HG03469 (cell line): Measurements from ENCODE around the gene GNPTAB.
"Not testable (repeated sequence)": the region's sequence is repeated elsewhere in the genome, so short reads cannot be mapped to it uniquely, and the experiment has no call there.

Experiments used
- ATAC-seq: cut with Tn5 transposase; IDR thresholded peaks from one replicate; pipeline ENCODE4 v1.9.1; 2021; ENCODE audit warnings: mild to moderate bottlenecking, moderate library complexity, moderate number of reproducible peaks; ENCODE audit not compliant: unreplicated experiment

The GNPTAB gene

GRCh38 chr12:101740980-101741379 is 89.8 kb downstream of the GNPTAB start:
- no peak for ATAC-seq

DNA sequence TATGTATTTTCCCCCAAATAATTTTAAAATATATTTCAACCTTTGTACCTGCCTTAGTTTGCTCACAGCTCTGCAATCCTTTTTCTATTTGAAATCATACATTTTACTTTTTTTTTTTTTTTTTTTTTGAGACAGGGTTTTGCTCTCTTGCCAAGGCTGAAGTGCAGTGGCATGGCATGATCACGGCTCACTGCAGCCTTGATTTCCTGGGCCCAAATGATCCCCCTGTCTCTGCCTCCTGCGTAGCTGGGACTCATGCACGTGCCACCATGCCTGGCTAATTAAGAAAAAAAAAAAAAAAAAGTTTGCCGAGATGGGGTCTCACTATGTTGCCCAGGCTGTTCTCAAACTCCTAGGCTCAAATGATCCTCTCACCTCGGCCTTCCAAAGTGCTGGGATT is 90.2 kb downstream of the GNPTAB start:
- no peak for ATAC-seq

DNA sequence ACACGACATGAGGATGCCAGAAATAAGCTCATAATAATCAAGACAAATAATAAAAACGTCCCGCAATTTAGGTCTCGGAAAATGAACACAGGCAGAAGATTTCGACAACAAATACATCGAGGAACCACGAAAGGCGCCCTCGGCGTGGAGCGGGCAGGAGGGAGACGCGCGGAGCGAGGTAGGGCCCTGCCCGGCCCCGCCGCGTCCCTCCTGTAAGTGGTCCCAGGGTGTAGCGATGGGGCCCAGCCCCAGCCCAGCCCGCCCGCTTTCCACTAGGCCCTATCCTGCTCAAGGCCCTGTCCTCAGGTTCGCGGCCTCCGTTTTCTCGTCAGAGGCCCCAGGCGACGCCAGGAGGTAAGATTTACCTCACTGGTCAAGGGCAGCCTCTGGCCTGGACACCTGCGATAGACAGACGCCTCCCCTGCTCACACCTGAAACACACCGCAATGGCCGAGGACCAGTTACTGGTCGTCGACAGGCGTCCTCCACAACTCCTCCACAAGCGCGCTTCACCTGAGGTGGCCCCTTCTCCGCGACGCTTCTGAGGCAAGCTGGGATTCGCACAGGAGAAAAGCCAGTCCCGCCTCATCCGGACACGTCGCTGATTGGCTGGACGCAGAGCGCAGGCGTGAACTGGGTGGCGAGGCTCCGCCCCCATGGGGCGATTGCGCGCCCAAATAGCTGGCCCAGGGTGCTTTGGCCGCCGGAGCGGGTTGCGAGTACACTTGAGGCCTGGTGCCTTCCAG is 91.7 kb downstream of the GNPTAB start, which contains the start of gene SYCP3:
TSS of gene SYCP3 (minus strand) at position 543 of the 746 bp plus-strand sequence. CDS start 1,527 bp downstream, outside the sequence.
- ATAC-seq, result no peak

- ATAC-seq, result no peak
Observed at GRCh38 chr12:101737476-101737875, 93.3 kb downstream of the GNPTAB start.

- ATAC-seq, result not testable (repeated sequence)
Observed at GRCh38 chr12:101734482-101734881, 96.3 kb downstream of the GNPTAB start.

- no peak for ATAC-seq
Observed at GRCh38 chr12:101733166-101733565, 97.6 kb downstream of the GNPTAB start.

GRCh38 chr12:101732318-101732717 is 98.4 kb downstream of the GNPTAB start:
- no peak for ATAC-seq

GRCh38 chr12:101729842-101730241 is 100.9 kb downstream of the GNPTAB start:
- ATAC-seq, result no peak

DNA sequence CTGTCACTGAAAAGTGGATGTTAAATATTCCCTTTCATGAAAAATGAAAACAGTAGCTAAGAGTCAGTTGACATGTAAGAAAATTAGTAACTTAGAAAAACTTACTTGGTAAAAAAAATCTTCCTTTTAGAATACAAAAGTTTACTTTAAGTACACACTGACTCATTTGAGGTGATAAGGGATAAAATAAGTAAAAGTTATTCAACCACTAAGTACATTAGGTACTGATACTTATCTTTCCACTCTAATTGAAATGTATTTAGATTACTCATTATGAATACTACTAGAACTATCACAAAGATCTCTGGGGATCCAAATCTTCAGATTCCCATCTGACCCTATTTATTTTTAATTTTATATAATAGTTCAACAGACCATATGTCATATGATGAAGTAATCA is 103.7 kb downstream of the GNPTAB start:
- ATAC-seq, result no peak

DNA sequence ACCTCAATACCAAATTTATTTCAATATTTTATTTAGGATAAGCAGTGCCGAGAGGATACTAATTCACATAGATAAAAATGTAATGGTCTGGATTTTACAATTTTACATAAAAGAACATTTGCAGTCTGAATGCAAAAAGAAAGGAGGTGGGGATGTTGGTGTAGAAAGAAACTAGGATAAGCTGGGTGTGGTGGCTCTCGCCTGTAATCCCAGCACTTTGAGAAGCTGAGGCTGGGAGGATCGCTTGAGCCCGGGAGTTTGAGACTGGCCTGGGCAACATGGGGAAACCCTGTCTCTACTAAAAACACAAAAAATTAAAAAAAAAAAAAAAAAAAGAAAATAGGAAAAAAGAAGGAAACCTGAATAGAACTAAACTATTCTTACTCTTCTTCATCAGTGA is 108.4 kb downstream of the GNPTAB start:
- no peak for ATAC-seq

DNA sequence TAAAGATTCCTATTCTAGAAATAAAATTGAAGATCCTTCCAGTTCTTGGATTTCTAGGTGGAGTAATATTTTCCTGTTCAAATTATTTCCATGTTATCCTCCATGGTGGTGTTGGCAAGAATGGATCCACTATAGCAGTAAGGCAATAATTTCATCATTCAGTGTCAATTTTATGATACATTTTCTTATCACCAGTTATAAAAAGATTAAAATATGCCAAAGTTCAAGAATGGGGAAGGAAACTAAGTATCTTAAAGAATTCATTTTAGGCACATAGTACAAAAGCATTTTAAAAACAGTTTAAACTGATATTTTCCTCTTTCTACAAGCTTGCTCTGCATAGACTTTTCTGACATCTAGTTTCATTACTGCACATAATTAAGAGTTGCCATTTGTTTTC is 110.6 kb downstream of the GNPTAB start:
- no peak for ATAC-seq

DNA sequence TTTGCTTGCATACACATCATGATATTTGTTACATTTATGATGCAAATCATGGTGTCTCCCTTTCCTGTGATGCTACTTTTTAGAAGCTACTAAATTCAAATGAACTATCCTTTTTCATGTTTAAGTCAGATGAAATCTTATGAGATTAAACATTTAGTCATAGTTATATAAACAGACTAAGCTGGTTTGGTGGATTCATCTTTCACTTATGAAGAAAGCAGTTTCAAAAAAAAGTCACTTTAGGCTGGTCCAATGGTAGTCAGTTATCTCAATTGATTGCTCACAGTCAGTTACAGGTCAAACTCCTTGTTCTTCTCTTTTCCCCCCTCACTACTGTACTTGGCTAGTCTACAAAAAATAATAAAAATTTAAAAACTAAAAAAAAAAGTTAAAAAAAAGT is 111.2 kb downstream of the GNPTAB start:
- no peak for ATAC-seq

DNA sequence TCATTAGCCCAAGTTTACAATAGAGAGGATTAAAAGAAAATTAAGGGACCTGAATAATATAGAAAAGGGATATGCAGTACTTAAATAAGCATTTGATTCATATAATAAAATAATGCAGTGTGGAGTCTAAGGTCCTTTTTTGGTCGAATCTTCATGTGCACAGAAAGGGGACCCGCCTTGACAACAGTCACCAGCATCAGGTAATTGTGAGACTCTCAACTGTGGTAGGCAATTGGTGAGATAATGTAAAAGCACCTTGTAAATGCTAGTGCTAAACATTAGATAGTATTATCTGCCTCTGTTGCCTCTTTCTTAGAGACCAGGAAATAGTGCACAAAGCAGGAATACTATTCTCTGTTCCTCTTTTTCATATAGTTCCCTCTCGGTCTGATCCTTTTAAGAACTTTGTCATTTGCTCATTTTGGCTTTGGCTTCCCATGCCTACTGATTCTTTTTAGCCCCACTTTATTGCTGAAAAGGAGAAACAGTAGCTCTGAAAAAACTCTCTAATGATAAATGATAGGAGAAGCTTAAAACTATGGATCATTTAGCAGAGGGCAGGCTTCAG is 115.8 kb downstream of the GNPTAB start:
- ATAC-seq, result no peak

- ATAC-seq, result no peak
Observed at GRCh38 chr12:101713930-101714329, 116.8 kb downstream of the GNPTAB start.

- no peak for ATAC-seq
Observed at GRCh38 chr12:101713059-101713682, 117.6 kb downstream of the GNPTAB start.

DNA sequence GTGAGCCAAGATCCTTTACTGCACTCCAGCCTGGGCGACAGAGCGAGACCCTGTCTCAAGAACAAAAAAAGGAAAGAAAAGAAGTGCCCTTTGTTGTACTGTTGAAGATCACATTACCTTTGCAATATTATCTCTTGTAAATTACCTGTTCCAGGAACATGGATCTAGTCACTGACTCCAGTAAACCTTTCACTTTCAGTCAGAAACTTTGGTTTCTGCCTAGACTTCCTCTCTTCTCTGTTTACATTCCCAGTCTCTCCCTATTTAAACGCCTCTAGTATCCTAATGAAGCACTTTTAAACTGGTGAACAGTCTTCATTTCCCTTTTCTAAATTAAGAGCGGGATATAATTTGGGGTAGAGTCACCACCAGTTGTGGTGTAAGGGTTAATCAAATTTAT is 120.5 kb downstream of the GNPTAB start:
- no peak for ATAC-seq

DNA sequence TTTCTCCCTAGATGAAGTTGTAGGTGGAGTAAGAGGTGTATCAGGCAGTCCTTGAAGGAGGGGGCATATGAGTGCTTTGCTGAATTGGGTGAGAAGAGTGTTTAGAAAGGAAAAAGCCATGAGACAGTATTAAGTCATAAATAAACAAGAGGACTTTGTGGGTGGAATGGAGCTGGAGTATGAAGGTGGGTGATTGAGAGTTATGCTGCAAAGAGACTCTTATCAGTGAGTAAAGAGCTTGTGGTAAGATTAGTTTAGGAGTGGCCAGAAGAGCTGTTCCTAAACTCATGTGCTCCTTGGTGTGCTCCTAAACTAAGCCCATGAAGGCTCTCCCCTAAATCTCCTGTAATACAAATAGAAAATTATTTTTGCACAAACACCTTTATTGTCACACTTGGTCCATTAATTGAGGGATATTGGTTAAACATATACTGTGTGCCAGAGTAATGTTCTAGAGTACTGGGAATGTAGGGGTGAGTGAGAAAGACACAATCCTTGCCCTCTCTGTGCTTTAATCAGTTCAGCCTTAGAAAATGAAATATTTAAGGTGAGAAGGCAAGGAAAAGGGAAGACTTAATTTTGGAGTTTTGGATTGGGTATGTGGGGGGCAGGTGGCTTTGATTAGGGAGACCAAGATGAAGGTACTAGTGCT is 123.5 kb downstream of the GNPTAB start:
- no peak for ATAC-seq

DNA sequence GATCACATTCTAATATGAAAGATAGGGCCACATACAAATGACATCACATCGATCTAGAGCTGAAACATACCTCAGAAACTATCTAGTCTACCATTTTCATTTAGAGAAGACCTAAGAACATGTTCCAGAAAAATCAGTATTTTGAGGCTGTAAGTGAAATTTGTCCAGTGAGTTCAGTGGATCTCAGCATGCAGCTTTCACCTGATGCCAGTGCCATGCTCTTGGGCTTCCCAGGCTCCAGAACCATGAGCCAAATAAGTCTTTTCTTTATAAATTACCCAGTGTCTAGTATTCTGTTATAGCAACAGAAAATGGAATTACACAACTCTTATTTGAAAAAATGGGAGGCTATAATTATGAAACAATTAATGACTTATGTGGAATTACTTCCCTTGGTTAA is 124.4 kb downstream of the GNPTAB start:
- ATAC-seq, result no peak

GRCh38 chr12:101703487-101703886 is 127.3 kb downstream of the GNPTAB start:
- no peak for ATAC-seq

DNA sequence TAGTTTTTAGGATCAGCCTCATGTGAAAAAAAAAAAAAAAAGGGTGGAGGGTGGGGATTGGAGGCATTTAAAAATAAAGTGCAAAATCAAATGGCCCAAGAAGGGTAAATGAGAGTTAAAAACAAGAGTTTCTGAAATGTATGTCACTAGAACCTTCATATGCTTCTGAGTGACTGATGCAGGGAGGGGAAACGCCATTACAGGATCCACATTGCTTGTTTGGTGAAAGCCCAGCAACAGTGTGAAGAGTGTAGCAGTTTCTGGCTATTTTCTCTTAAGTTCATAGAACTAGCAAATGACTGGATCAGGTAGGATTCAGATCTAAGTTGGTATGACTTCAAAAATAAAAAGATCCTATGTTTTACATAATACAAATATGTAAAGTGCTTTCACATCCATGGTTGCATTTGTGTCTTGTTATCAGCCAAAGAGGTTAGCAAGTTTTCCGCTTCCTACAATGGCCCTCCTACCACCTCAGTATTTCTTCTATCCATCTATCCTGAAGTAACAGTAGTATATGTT is 130.4 kb downstream of the GNPTAB start:
- no peak for ATAC-seq

DNA sequence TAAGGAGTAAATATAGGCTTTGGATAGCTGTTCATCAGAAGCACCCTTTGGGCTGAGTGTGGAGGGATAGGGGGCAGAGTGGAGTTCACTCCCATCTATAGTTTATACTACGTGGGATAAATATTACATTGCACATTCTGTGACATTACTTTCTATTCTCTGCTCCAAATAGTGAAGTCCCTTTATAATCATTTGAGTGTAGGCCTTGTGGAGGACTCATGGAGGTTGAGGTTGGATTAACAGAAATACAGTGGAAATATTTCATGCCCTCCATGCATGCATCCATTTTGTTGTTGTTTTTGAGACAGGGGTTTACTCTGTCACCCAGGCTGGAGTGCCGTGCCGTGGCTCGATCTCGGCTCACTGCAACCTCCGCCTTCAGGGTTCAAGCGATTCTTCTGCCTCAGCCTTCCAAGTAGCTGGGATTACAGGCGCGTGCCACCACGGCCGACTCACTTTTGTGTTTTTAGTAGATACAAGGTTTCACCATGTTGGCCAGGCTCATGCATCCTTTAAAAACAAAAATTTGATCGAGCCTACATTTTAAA is 131.9 kb downstream of the GNPTAB start:
- no peak for ATAC-seq
